NCI-H2029 (cell line): ENCODE results near the gene CALML6.
A peak's percentile ranks its signal among the peaks of the same experiment; 100 is the strongest.

Experiments
- DNase-seq: peaks from one replicate; lab custom pipeline; 2025; lab: John Stamatoyannopoulos, UW

CALML6 gene

DNA sequence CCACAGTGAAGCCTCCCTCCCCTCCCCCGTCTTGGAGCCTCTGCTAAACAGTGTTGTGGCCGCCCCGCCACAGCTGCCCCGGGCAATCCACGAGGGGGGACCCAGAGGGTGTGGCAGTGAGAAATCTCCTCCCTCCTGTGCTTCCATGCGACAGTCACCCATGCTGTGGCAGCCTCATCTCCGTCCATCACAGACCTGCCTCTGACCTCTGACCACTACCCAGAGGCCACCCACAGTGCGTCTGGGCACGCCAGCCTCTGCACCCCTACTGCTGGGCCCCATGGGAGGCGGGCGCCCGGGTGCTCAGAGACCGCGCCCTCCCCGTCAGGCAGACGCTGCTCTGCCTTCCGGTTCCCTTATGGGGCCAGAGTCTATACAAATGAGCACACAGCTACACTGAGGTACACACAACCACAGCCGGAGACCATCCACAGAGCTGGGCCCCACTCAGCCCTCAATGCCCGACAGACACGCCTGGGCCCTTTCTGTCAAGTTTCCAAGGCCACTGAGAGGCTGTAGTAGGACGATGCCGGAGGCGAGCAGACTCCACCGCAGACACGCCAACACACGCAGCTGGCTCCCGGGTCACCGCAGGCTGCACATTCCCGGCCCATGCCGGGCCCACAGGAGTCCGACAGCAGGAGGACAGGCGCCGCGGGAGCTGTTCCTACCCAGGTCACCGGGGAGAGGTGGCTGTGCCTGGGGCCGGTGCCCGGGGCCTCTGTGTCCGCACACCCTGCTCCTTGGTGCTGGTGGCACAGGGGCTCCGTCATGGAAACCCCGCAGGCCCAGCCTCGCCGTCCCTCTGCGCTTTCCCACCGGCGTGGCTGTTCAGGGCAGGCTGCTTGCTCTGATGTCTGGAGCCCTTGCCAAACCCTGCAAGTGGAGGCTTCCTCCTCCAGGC is 27.9 kb downstream of the CALML6 start:
- no peak for DNase-seq

DNA sequence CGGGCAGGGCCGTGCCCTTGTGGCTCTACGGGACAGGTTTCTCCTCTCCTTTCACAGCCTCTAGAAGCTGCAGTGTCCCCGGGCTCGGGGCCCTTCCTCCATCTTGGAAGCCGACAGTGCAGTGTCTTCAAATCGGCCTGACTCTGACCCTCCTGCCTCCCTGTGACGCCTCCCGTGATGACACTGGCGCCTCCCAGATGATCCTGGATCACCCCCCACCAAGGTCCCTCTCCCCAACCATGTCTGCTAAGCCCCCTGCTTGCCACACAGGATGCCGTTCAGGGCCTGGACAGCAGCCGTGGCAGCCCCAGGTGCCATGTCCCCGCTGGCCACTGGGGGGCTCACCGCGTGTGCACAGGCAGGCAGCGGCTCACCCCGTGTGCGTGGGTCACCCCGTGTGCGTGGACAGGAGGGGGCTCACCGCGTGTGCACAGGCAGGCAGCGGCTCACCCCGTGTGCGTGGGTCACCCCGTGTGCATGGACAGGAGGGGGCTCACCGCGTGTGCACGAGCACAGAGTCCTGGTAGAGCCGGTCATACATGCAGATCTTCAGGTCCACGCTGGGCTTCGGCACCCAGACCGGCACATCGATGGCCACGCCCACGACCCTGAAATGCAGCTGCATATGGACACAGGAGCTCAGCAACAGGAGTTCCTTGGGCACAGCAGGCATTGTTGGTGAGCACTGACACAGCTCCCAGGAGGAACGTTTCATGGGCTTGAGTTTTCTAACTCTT is 28.9 kb downstream of the CALML6 start:
- no peak for DNase-seq

DNA sequence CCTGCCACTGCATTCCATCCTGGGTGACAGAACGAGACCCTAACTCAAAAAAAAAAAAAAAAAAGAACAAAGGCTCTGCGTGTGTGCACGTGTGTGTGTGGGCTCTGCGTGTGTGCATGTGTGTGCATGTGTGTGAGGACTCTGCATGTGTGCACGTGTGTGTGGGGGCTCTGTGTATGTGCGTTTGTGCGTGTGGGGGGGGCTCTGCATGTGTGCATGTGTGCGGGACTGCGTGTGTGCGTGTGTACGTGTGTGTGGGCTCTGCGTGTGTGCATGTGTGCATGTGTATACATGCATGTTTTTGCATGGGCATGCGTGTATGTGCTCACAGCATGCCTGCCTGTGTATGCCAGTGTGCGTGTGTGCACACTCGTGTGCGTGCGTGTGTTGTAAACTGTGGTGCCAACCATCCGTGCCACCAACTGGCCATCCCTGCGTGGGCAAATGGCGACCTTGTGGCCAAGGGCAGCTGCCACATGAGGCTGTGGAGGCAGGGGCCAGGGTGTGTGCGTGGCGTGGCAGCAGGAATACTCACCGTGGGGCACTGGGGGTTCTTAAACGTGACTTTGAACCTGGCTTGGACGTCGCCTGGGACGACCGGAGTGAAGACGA is 30.8 kb downstream of the CALML6 start:
- DNase-seq, result no peak

DNA sequence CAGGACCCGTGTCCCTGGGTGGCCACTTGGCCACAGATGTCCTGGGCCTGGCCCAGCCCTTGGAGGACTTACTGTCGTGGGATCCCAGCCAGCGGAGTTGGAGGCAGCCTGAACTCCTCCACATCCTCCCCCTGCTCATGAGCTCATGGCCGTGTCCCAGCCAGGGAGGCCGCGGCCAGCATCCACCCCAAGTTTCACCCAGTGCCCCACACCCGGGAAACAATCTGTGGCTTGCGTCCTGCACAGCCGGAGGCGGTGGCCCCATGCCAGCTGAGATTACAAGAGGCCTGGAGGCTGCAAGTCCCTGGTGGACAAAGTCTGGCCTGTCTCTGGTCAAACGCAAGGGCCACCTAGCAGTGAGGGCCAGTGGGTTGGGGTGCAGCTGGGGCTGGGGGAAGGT is 31.5 kb downstream of the CALML6 start:
- DNase-seq, result no peak

DNA sequence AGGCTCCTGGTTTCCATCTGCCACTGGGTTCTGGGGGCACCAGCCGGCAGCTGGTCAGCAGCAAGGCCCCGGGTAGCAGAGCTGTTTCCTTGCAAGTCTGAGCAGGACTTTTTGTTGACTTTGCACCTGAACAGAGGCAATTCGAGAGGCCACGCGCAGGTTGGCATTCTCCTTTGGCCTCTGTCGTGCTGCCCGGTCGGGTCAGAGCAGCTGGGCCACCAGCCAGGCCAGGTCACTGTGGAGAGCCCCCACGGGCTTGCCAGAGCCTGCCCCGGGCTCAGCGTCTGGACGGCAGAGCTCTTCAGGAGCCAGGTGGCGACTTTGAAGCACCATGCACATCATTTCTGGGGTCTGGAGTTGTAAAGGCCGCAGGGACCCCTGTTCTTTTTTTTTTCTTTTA is 32.4 kb downstream of the CALML6 start:
- no peak for DNase-seq

DNA sequence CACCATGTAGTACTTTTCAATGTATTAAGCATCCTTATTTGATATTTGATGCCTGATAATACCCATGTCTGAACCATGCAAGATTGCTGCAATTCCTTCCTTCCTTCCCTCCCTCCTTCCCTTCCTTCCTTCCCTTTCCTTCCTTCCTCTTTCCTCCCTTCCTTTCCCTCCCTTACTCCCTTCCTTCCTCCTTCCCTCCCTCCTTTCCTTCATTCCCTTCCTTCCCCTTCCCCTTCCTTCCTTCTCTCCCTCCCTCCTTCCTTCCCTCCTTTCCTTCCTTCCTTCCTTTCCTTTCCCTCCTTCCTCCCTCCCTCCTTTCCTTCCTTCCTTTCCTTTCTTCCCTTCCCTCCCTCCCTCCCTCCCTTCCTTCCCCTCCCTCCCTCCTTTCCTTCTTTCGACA is 33.7 kb downstream of the CALML6 start:
- DNase-seq, result no peak

DNA sequence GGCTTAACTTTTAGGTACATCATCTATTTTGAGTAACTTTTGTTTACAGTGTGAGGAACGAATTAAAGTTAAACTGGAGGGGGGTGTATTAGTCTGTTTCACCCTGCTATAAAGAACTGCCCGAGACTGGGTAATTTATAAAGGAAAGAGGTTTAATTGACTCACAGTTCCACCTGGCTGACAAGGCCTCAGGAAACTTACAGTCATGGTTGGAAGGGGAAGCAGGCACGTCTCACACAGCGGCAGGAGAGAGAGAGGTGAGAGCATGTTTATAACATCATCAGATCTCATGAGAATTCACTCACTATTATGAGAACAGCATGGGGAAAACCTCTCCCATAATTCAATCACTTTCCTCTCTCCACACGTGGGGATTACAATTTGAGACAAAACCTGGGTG is 35.9 kb downstream of the CALML6 start:
- DNase-seq, result no peak

DNA sequence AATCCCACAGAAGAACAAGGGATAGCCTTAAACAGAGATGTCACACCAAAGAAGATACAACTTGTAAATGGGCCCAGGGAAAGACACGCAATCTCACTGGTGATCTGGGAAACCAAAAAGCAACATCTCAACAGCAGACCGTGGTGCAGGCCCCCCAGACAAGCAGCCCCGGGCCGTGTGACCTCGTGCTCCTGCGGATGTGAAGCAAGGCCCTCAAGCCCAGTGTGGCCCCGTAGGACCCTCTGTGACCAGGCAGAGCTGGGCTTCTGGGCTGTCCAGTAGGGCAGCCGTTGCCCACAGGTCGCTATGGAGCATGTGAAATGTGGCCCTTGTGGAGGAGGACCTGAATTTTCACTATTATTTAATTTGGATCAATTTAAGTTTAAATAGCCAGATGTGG is 39.0 kb downstream of the CALML6 start:
- DNase-seq, result no peak

DNA sequence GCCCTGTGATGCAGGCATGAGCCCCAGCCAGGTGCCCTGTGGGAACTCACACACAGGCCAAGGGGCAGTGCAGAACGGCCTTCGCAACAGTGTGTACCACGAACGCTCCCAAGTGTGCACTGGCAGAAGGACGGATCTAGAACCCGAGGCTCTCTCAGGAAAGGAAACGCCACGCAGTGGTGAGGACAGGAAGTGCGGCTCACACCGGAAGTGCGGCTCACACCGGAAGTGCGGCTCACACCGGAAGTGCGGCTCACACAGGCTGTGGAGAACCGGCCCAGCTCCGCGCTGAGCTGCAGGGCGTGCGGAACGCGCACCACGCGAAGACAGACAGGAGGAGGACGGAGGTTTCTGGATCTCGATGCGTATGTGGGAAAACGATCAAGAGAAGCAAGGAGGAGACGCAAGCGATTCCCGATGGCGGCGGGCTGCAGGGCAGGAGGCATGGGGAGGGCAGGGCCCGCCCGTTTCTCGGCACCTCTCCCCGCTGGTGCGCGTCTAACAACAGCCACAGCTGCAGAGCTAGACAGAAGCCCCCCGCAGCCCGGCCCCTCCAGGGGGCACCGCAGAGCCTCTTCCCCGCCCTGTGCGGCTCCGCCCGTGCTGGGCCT is 39.9 kb downstream of the CALML6 start:
- DNase-seq, result no peak

DNA sequence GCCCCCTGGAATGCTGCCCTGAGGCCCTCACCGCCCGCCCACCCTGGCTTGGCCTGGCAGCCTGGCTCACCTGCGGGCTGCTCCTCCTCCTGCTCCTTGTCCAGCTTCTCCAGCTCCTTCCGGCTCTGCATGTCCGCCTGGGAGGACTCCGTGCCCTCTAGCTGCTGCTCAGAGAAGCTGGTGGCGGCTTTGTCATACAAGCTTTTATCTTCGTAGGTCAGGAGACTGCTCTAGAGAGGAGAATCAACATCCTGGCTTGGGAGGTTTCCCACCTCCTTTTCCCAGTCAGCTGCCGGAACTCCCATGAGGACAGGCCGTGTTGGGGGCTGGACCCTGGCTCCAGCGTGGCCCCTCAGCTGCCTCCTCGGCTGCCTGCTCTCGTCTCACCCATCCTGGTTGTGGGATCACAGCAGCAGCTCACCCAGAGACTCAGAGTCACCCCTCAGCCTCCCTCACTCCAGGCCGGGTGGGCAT is 40.6 kb downstream of the CALML6 start:
- no peak for DNase-seq

DNA sequence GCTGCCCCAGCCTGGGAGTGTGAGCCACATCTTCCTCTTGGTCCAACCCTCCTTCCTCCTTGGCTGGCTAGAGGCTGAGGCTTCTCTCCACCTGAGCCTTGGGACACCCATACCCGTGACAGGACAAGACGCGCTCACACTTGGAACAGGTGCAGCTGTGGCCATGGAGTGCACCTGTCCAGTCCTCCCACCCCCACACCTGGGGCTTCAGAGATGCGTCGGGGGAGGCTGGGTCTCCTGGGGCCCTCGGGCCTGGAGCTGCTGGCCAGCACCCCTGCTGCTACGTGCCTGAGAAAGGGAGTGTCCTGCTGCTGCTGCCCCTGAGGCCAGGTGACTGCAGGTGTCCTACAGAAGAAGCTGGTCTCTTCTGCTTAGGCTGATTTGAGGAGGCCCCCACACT is 41.0 kb downstream of the CALML6 start:
- no peak for DNase-seq

DNA sequence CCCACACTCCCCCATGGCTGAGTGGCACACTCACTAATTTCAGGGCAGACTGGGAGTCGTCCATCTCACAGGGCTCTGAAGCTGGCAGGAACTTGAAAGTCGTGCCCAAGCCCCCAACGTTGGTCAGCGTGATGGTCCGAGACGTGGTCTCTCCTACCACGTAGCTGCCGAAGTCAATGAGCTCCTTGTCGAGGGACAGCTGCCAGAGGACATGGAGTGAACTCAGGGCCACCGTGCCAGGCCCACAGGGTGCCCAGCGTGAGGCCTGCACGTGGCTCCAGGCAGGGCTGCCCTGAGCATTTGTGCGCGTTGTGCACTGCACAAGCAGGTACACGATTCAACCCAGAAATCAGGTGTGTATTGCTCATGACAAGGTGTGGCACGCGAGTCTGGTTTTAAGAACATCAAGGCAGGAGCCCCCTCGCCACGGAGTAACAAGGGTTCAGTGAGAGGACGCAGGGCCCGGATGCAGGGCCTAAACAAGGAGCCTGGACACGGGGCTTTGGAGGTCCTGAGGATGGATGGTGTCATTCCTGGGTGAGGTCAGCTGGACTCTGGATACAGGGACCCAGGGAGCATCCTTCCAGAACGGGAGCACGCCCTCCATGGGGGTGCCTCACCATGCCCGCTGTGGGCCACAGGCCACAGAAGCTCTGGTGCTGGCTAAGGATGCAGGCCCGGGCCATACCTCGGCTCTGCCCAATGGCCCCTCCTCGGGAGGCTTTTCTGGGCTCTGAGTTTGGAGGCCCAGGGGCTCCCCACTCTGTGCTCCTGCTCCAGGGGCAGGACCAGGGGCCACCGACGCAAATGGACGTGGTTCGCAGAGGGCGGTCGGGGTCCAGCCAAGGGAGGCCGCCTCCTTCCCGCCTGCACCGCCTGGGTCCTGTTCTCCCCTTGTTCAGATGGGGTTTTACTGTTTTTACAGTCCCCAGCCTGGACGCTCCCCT is 41.8 kb downstream of the CALML6 start:
- DNase-seq, result no peak

DNA sequence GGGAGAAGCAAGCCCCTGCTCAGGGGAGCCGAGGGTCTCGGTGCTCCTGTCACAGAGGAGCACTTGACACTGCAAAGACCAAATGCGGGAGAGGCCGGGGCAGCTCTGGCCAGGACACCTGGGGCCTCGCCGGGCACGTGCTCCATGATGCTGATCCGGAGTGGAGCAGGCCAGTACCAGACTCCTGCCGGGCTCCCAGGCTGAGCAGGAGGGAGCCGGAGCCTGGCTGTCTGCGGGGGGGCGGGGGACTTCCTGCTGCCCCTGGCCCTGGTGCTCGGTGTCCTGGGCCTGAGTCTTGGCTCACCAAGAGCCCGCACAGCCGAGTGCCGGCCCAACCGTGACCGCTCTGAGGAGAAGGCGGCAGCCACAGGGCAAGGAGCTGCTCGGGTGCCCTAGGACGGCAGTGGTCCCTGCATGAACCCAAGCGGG is 42.5 kb downstream of the CALML6 start:
- DNase-seq, result no peak

DNA sequence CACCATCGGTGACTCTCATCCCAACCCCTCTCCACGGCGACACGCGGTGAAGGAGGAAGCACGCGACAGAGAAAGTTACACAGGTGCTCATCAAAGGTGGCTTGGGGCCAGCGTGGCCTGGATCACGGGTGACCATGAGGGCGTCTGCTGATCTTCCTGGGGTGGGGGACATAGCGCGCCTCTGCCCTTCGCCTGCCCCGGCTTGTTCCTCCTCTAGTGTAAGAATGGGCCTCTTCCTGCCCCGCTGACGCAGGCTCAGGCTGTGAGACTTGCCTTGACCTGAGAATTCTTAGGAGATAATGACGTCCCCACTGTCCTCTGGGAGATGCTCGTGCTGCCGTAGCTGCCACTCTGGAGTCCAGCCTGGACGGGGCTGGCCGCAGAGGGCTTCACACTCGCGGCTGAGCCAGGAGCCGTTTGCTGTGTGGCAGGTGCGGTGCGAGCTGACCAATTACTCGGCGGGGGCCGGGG is 43.0 kb downstream of the CALML6 start:
- no peak for DNase-seq

DNA sequence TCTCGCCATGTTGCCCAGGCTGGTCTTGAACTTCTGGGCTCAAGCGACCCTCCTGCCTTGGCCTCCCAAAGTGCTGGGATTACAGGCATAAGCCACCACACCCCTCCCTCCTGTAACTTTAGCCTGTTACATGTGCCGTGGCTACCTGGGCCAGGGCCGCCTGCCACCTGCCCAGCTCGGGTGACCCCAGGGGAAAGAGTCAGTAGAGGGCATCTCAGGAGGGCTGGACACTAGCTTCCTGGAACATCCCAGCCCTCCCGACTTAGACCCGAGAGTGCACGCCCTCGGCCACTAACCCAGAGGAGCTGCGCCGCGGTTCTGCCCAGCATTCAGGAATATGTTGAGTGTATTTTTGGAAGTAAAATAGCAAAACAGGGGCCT is 44.4 kb downstream of the CALML6 start:
- DNase-seq, result no peak

DNA sequence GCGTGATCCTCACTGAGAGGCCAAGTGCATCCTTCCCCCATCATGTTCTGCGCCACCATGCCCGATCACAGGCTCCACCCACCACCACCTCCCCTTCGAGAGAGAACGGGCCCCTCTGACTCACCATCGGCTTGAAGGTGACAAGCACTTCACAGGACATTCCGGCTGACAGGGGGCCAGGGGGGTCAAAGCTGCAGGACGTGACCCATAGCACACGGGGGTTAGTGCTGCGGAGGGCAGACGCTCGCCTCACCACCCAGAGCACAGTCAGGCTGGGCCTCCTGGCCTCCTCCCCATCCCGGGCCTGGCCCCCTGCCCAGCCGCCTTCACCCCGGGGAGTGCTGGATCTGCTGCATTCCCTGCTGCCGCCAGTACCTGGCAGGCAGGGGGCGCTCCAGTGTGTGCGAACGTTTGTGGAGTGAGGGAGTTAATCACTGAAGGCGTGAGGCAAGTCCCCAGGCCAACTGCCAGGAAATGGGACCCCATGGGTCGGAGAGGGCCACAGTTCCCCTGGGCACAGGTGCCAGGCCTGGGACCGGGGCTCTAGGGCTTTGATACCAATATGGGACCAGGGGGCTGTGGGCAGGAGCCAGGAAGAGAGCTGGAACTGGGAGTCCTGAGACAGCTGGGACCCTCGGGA is 44.9 kb downstream of the CALML6 start:
- DNase-seq, result peak; percentile 55

DNA sequence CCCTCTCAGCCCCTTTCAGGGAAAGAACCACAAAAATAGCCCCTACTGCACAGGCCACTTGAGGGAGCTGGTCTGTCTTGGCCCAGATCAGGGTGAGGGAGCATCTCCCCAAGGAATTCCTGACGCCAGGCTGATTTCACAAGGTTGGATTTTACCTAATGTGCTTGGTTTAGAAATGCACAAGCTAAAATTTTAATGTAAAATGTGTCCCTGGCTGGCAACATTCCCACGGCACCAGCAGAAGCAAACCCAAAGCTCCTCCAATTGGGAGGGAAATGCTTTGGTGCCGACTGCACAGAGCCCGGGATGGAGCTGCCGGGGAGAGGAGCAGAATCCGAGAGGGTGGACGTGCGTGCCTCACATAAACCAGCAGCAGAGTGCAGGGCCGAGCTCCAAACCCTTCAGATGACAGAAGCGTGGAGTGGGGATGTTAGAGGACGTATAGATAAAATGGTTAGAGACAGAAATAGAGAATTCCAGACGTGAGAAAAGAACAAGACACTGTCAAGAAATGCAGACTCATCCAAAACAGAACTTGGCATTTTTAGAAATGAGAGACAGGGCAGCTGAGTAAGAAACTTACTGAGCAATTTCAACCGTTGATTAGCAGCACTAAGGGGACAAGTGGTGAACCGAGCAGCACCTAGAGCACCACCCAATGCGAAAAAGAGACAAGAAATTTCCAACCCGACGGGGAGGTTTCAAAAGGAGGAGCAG is 45.6 kb downstream of the CALML6 start:
- no peak for DNase-seq

DNA sequence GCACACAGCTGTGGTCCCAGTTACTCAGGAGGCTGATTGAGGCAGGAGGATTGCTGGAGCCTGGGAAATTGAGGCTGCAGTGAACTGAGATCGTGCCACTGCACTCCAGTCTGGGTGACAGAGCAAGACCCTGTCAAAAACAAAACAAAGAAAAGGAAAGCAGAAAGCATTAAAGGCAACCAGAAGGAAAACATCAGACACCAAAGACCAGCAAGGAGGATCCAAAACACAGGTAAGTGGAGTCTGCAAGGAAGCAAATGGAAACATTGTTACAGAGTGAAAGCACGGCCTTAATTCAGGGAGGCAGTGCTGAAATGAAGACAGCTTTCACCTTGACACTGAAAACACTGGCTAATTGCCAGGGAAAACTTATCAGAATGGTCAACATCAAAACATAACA is 47.7 kb downstream of the CALML6 start:
- no peak for DNase-seq

DNA sequence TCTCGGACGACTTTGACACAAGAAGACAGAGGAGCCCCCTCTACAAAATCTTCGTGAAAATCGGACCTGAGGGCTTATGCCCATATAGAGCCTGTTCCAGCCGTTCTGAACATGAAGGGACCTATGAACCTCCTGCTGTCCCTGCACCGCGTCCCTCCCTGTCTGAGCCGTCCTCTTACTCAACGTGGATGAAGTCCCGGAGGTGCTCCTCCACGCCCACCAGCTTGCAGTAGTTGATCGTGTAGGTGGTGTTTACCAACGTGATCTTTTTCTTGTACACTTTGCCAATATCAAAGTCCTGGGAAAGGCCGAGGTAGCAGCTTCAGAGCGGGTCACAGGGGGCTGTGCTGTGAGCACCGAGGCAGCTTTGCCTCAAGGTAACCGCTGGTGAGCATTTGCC is 48.5 kb downstream of the CALML6 start:
- DNase-seq, result no peak

DNA sequence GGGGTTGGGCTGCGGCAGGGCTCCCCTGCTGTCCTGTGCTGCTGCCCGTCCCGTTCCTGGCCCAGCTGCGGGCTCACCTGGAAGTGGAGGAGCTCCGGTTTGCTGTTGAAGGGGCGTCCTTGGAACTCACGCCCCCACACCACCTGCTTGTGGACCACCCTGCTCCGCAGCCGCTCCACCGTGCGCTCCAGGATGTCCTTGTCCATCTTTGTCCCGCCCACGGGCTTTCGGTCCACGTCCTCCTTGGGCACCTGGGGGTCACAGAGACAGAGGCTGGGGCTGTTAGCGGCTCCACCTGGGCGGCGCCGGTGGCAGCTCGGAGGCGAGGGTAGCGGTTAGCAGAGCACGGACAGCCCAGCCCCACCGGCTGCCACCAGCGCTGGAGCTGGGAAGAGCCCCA is 49.8 kb downstream of the CALML6 start:
- no peak for DNase-seq
